Frontal cortex (tissue), 4 donors: ENCODE results near the gene GPHB5. TPM values are rescaled to one million over a fixed set of nuclear protein-coding genes. Genes with fewer than 3 reads are reported as not detected.
"Not testable (repeated sequence)": the region's sequence is repeated elsewhere in the genome, so short reads cannot be mapped to it uniquely, and the experiment has no call there.

Experiments
- DNase-seq, 2 donors: peaks; one replicate each; pipeline ENCODE4 v3.0.0; 2012; ENCODE audit warnings: low spot score in 2 of 2
- FAIRE-seq: peaks from 2 replicates; lab custom pipeline; 2012; peaks lifted over from hg19 to GRCh38; lab: Jason Lieb, UNC
- total RNA-seq: library from RNA; depleted of rRNA; stranded (reverse); fragments of >200 nt; gene quantifications from one replicate; pipeline ENCODE4 v1.2.3, GENCODE V29; 2014
- donor health status: control.
- donor health status: control.
- donor health status: control.

The GPHB5 gene
- total RNA-seq, 1 donor from 2014 or later: not detected

- FAIRE-seq (no peak), DNase-seq (no peak)
These were observed 21.2 kb downstream of the GPHB5 start for GRCh38 chr14:63297372-63298063.

GRCh38 chr14:63296060-63296563, 22.6 kb downstream of the GPHB5 start:
- DNase-seq (no peak), FAIRE-seq (no peak)

GRCh38 chr14:63295231-63295685, 23.5 kb downstream of the GPHB5 start:
- FAIRE-seq (no peak), DNase-seq (no peak)

- DNase-seq (no peak), FAIRE-seq (no peak)
These were observed 25.9 kb downstream of the GPHB5 start for GRCh38 chr14:63292805-63293204.

- no peak for DNase-seq
- no peak for FAIRE-seq
These were observed 27.8 kb downstream of the GPHB5 start for GRCh38 chr14:63290741-63291430.

GRCh38 chr14:63288853-63289252, 29.9 kb downstream of the GPHB5 start:
- DNase-seq: no peak
- FAIRE-seq: no peak

GRCh38 chr14:63287666-63288483, 30.9 kb downstream of the GPHB5 start:
- FAIRE-seq (no peak), DNase-seq (no peak)

- FAIRE-seq (no peak), DNase-seq (no peak)
These were observed 32.7 kb downstream of the GPHB5 start for GRCh38 chr14:63286071-63286470.

GRCh38 chr14:63283884-63284248, 34.9 kb downstream of the GPHB5 start:
- FAIRE-seq: no peak
- no peak for DNase-seq

- FAIRE-seq (no peak), DNase-seq (no peak)
These were observed 35.5 kb downstream of the GPHB5 start for GRCh38 chr14:63282997-63283883.

GRCh38 chr14:63279933-63280332, 38.8 kb downstream of the GPHB5 start:
- FAIRE-seq, DNase-seq: not testable (repeated sequence)

GRCh38 chr14:63277591-63278183, 41.0 kb downstream of the GPHB5 start:
- FAIRE-seq (no peak), DNase-seq (no peak)

GRCh38 chr14:63276492-63277342, 42.0 kb downstream of the GPHB5 start:
- DNase-seq: peak in 1 of 2 donors; percentile 59
- FAIRE-seq: peak; percentile 60

- DNase-seq (no peak), FAIRE-seq (no peak)
These were observed 42.7 kb downstream of the GPHB5 start for GRCh38 chr14:63276016-63276415.

GRCh38 chr14:63275611-63276010, 43.1 kb downstream of the GPHB5 start:
- no peak for FAIRE-seq
- DNase-seq: no peak

- DNase-seq (no peak), FAIRE-seq (no peak)
These were observed 44.7 kb downstream of the GPHB5 start for GRCh38 chr14:63273717-63274655.

GRCh38 chr14:63273129-63273528, 45.6 kb downstream of the GPHB5 start:
- DNase-seq (no peak), FAIRE-seq (no peak)
